NCI-H345 treated with DMSO at 0.1 percent for 48 hours (cell line): ENCODE results near the gene MACROD2.
"Not testable (repeated sequence)": the region's sequence is repeated elsewhere in the genome, so short reads cannot be mapped to it uniquely, and the experiment has no call there.

Source experiments
- DNase-seq: peaks from one replicate; lab custom pipeline; 2025; ENCODE audit not compliant: unreplicated experiment; lab: John Stamatoyannopoulos, UW

The MACROD2 gene

GRCh38 chr20:13995086-13995665, at the start of gene MACROD2:
TSS of gene MACROD2 (plus strand) at chr20:13995516.
- peak; percentile 99 for DNase-seq

- no peak for DNase-seq
Measured at GRCh38 chr20:13947719-13948118, 47.6 kb upstream of the MACROD2 start.

GRCh38 chr20:13953227-13953626, 42.1 kb upstream of the MACROD2 start:
- DNase-seq, result no peak

GRCh38 chr20:13960119-13960518, 35.2 kb upstream of the MACROD2 start:
- DNase-seq, result no peak

- no peak for DNase-seq
Measured at GRCh38 chr20:13960525-13960924, 34.8 kb upstream of the MACROD2 start.

GRCh38 chr20:13984211-13984610, 11.1 kb upstream of the MACROD2 start:
- no peak for DNase-seq

- DNase-seq, result no peak
Measured at GRCh38 chr20:13990465-13990864, 4.9 kb upstream of the MACROD2 start, which contains the start of gene SEL1L2. TSS of gene SEL1L2 (minus strand) at chr20:13990614. CDS start at chr20:13990534, 80 bp downstream.

- no peak for DNase-seq
Measured at GRCh38 chr20:13991311-13991710, 4.0 kb upstream of the MACROD2 start.

GRCh38 chr20:13991955-13992354, 3.4 kb upstream of the MACROD2 start:
- not testable (repeated sequence) for DNase-seq

- peak; percentile 45 for DNase-seq
Measured at GRCh38 chr20:13995841-13996240, 525 bp downstream of the MACROD2 start.

- peak; percentile 31 for DNase-seq
Measured at GRCh38 chr20:13996265-13996664, 949 bp downstream of the MACROD2 start.

- no peak for DNase-seq
Measured at GRCh38 chr20:14000917-14001316, 5.6 kb downstream of the MACROD2 start.

GRCh38 chr20:14005996-14006395, 10.7 kb downstream of the MACROD2 start:
- no peak for DNase-seq

GRCh38 chr20:14009208-14009607, 13.9 kb downstream of the MACROD2 start:
- no peak for DNase-seq

- no peak for DNase-seq
Measured at GRCh38 chr20:14012671-14013070, 17.4 kb downstream of the MACROD2 start.

GRCh38 chr20:14030991-14031390, 35.7 kb downstream of the MACROD2 start:
- no peak for DNase-seq

- DNase-seq, result no peak
Measured at GRCh38 chr20:14033310-14033709, 38.0 kb downstream of the MACROD2 start.

- no peak for DNase-seq
Measured at GRCh38 chr20:14036567-14036966, 41.3 kb downstream of the MACROD2 start.

GRCh38 chr20:14044712-14045276, 49.5 kb downstream of the MACROD2 start:
- DNase-seq, result not testable (repeated sequence)

- no peak for DNase-seq
Measured at GRCh38 chr20:14046534-14046933, 51.2 kb downstream of the MACROD2 start.

- no peak for DNase-seq
Measured at GRCh38 chr20:14049111-14049510, 53.8 kb downstream of the MACROD2 start.

- no peak for DNase-seq
Measured at GRCh38 chr20:14051454-14051853, 56.1 kb downstream of the MACROD2 start.
